GM18861 (cell line): Measurements from ENCODE around the gene GPC6.

Experiments
- ATAC-seq: cut with Tn5 transposase; IDR thresholded peaks from one replicate; pipeline ENCODE4 v1.9.1; 2021; ENCODE audit not compliant: unreplicated experiment

Gene GPC6

GRCh38 chr13:94371855-94372254 is 1145.2 kb downstream of the GPC6 start:
- ATAC-seq: no peak

DNA sequence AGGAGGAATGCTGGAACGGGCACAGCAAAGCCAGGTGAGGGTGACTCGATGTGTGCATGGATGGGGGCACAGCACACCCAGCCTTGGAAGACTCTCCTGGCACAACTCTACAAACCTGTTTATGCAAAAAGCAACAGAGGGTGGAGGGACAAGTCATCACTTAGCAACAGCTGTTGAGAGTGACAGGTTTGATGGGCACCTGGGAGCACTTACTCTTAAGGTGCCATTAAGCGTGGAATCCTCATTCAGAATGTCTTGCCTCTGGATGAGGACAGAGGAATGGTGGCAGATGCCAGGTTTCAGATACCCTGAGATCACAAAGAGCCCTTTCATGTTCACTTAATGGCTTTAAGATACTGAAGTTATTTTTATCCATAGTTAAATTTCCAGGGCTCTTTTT is 1155.9 kb downstream of the GPC6 start:
- ATAC-seq: no peak

DNA sequence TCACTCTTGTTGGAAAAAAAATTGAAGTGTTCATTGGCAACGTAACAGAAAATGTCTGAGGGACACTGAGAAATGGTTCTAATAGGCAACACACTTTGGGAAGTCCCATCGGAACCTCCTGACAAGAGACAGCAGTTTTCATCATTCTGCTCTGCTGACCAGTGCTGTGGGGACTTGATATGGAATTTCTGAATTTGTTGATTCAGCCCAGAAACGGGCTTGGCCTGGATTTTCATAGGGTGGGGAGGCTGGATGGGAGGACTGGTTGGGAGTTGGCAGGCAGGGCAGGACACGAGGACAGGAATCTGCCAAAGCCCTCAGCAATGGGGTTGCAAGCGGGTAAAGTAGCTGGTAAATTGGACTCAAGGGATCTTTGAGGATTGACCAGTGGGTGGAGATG is 1156.4 kb downstream of the GPC6 start:
- no peak for ATAC-seq

DNA sequence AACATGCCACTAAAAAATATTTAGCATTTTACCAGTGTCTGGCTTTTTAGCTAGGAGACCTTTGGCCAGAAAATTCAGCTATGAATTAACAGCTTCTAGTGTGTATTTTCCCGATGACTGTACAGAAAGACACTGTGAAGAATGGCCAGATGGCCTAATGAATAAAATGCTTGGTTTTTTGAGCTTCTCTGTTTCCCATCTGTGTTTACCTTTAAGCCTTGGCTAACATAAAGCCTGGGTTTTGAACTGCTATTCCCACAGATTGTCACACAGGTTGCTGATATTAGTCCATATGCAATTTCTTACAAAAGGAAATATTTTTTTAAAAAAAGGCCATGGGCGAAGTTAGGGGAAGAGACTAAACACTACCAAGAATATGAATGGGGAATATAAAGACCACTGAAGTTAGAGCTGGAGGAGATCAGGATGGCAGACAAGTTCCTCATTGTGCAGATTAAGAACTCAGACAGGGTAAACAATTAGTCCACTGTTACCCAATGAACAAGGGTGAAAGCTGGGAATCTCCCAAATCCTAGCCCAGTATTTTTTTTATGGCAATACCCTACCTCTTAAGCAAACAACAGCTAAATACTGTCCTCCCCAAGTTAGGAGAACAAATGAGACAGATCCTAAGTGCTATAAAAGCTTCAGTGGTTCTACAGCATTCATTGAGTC is 1157.8 kb downstream of the GPC6 start:
- no peak for ATAC-seq

- ATAC-seq: no peak
Observed at GRCh38 chr13:94387047-94387446, 1160.4 kb downstream of the GPC6 start.

GRCh38 chr13:94389604-94390351 is 1163.2 kb downstream of the GPC6 start:
- ATAC-seq: no peak

DNA sequence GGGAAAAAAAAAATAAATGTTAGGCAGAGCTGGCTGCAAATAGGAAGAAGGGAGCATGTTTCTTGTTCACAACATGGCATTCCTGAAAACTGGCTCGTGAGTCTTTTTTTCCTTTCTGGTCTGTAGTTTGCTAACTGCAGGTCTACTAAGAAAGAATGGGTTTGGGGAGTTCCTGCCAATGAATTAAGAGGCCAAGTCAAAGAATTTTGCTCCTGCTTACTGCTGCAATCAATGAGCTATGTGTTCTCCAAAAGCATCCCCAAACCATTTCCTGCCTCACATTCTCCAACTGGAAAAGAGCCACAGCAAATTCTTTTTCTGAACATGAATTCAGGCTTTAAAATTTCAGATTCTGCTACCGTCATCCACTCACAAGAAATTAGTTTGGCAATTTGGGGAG is 1164.3 kb downstream of the GPC6 start:
- no peak for ATAC-seq

GRCh38 chr13:94394723-94395122 is 1168.1 kb downstream of the GPC6 start:
- ATAC-seq: no peak

GRCh38 chr13:94395860-94396259 is 1169.3 kb downstream of the GPC6 start:
- ATAC-seq: no peak

DNA sequence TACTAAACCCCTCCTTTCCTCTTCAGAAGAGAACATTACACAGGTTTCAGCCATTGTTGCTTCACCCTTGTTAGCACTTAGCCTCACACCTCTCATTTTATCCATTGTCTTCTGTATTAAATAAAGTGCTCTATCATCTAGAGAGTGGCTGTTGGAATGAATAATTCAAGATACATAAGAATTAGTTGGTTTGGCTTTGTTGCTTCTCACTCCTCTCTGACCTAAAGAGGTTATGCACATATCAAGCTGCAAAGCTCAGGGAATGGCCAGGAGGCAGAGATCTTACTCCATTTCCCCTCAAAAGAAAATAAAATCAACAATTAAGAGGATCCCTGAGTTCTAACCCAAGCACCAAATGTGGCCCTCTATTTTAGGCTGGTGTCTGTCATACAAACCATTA is 1173.2 kb downstream of the GPC6 start:
- ATAC-seq: no peak

GRCh38 chr13:94400874-94401273 is 1174.3 kb downstream of the GPC6 start:
- no peak for ATAC-seq

DNA sequence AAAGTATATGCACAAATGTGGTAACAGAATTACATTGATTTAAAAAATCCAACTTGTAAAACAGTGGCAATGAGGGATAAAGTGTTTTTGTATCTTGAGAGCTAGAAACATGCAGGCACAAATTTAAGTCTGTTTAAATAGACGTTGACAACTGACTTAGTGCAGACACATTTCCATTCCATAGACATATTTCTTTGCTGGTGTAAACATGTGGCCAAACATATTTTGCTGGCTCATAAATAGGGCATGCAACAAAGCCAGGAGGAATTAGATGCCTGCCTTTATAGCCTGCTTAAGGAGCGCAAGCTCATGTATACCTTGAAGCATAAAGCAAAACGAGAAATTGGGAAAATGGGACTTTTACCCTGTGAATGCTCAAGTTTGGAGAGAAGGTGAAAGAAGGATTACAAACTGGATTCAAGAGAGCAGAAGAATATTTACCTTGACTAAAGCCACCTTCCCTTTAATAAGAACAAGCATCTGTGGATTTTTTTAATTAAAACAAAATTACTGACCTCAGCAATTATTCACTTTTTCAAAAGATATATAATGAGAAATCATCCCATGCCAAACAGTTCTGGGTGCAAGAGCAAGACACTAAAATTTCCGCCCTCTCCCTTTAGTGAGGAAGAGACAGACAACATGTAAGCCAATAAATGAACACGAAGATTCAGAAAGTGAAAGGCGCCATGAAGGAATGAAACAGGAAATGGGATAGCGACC is 1181.9 kb downstream of the GPC6 start:
- no peak for ATAC-seq

- no peak for ATAC-seq
Observed at GRCh38 chr13:94411747-94412146, 1185.1 kb downstream of the GPC6 start.

- no peak for ATAC-seq
Observed at GRCh38 chr13:94412870-94413597, 1186.4 kb downstream of the GPC6 start.

DNA sequence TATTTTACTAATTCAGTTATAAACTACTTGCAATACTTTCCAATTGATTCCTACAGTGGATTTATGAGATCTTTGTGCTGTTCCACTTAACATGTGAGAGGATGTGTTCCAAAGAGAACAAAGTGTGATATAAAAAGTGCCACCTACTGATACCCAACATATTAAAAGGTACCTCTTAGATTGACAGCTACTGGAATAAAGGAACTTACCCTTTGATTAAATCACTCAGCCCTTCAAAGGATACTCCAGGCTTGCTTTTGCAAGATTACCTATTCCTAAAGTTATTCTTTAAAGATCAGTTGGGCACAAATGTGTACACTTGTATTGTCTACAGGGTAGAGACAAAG is 1187.0 kb downstream of the GPC6 start:
- ATAC-seq: no peak

GRCh38 chr13:94414141-94414540 is 1187.5 kb downstream of the GPC6 start:
- ATAC-seq: no peak

- no peak for ATAC-seq
Observed at GRCh38 chr13:94414708-94415107, 1188.1 kb downstream of the GPC6 start.

DNA sequence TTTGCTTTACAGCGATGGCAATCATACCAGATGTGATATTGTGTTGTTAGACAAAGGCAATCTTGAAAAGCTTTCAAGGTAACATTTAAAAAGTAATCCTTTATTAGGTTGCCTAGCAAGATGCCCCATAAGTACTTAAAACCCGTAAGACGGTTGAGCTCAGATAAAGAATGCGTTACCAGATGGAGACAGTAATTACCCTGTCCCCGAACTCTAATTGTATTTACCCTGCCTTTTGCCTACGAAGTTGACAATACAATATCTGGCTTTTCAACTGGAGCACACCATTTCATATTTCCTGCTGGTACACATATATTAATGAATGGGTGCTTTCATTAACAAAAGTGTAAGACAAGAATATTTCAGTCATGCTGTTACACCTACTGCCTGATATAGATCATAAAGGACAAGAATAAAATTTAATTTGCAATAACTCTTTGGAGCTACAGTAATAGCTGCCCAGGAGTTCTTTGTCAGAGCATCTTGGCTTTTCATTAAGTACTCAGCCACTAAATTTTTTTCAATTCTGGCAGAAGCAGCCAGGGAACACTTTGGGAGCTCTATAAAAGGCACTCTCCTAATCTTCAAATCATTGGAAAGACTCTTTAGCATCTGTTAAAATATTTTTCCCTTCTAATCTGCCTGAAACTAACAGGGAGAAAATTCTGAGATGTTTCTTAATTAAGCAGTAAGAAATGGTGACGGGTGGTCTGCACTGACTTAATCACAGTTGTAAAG is 1189.1 kb downstream of the GPC6 start:
- no peak for ATAC-seq

GRCh38 chr13:94416454-94417080 is 1190.0 kb downstream of the GPC6 start:
- ATAC-seq: no peak

- ATAC-seq: no peak
Observed at GRCh38 chr13:94417294-94417693, 1190.7 kb downstream of the GPC6 start.
